SK-N-SH treated with all-trans-retinoic acid at 6 μM for 48 hours (cell line): Measurements from ENCODE around the gene LYPD8.

Experiments
- ATAC-seq: fragments of 200-7000 bp; cut with Tn5 transposase; 3 replicates; pipeline ENCODE4 v1.9.1; 2020; ENCODE audit warnings: mild to moderate bottlenecking, moderate library complexity
- ARNTL ChIP-seq: fragments of 450-650 bp; formaldehyde crosslinking; IDR thresholded peaks from 2 replicates; pipeline ENCODE4 v1.5.0; 2020; ENCODE audit warnings: low read depth, mild to moderate bottlenecking, moderate library complexity, borderline replicate concordance
- BACH2 ChIP-seq: fragments of 250-450 bp; sonication (Bioruptor Pico); IDR thresholded peaks from 2 replicates; pipeline ENCODE4 v1.9.0; 2021; ENCODE audit warnings: mild to moderate bottlenecking, borderline replicate concordance
- CSDC2 ChIP-seq: fragments of 250-450 bp; sonication (Bioruptor Pico); IDR thresholded peaks from 2 replicates; pipeline ENCODE4 v1.5.0; 2020; ENCODE audit warnings: mild to moderate bottlenecking, moderate library complexity
- ESRRG ChIP-seq: fragments of 250-450 bp; sonication (Bioruptor Pico); IDR thresholded peaks from 2 replicates; pipeline ENCODE4 v1.6.1; 2021; ENCODE audit warnings: mild to moderate bottlenecking
- GLIS3 ChIP-seq: fragments of 250-450 bp; sonication (Bioruptor Pico); IDR thresholded peaks from 2 replicates; pipeline ENCODE4 v1.5.0; 2020; ENCODE audit warnings: mild to moderate bottlenecking, moderate library complexity
- ISL1 ChIP-seq: fragments of 250-450 bp; sonication (Bioruptor Pico); IDR thresholded peaks from 2 replicates; pipeline ENCODE4 v2.1.2; 2022; ENCODE audit warnings: mild to moderate bottlenecking, moderate library complexity
- OSR1 ChIP-seq: fragments of 250-450 bp; sonication (Bioruptor Pico); IDR thresholded peaks from 2 replicates; pipeline ENCODE4 v1.8.0; 2022; ENCODE audit warnings: moderate library complexity, mild to moderate bottlenecking, inconsistent platforms
- PATZ1 ChIP-seq: fragments of 250-450 bp; sonication (Bioruptor Pico); IDR thresholded peaks from 2 replicates; pipeline ENCODE4 v1.8.0; 2020; ENCODE audit warnings: mild to moderate bottlenecking, moderate library complexity, borderline replicate concordance
- POU6F1 ChIP-seq: fragments of 250-450 bp; sonication (Bioruptor Pico); IDR thresholded peaks from 2 replicates; pipeline ENCODE4 v1.8.0; 2021; ENCODE audit warnings: low read depth, mild to moderate bottlenecking, moderate library complexity, borderline replicate concordance
- PPARA ChIP-seq: fragments of 250-450 bp; sonication (Bioruptor Pico); IDR thresholded peaks from 2 replicates; pipeline ENCODE4 v1.5.0; 2020; ENCODE audit warnings: mild to moderate bottlenecking, borderline replicate concordance
- SNAI2 ChIP-seq: fragments of 250-450 bp; sonication (Bioruptor Pico); IDR thresholded peaks from 2 replicates; pipeline ENCODE4 v1.5.0; 2020; ENCODE audit warnings: mild to moderate bottlenecking, moderate library complexity
- TCF4 ChIP-seq: fragments of 250-450 bp; sonication (Bioruptor Pico); IDR thresholded peaks from 2 replicates; pipeline ENCODE4 v1.8.0; 2021; ENCODE audit warnings: mild to moderate bottlenecking, moderate library complexity, borderline replicate concordance
- TOX ChIP-seq: fragments of 250-450 bp; sonication (Bioruptor Pico); IDR thresholded peaks from 2 replicates; pipeline ENCODE4 v1.8.0; 2021; ENCODE audit warnings: mild to moderate bottlenecking, moderate library complexity, borderline replicate concordance
- ZC3H10 ChIP-seq: fragments of 250-450 bp; sonication (Bioruptor Pico); IDR thresholded peaks from 2 replicates; pipeline ENCODE4 v1.5.1; 2021; ENCODE audit warnings: mild to moderate bottlenecking, moderate library complexity
- ZFP3 ChIP-seq: fragments of 250-450 bp; sonication (Bioruptor Pico); IDR thresholded peaks from 2 replicates; pipeline ENCODE4 v1.5.0; 2020; ENCODE audit warnings: mild to moderate bottlenecking, moderate library complexity
- ZFP30 ChIP-seq: fragments of 450-650 bp; formaldehyde crosslinking; IDR thresholded peaks from 2 replicates; pipeline ENCODE4 v1.5.0; 2022; ENCODE audit warnings: mild to moderate bottlenecking, moderate library complexity
- ZNF565 ChIP-seq: fragments of 450-650 bp; formaldehyde crosslinking; conservative IDR thresholded peaks from 2 replicates; pipeline ENCODE4 v1.5.0; 2020; ENCODE audit warnings: low read depth, mild to moderate bottlenecking, moderate library complexity
- ZNF70 ChIP-seq: fragments of 450-650 bp; formaldehyde crosslinking; IDR thresholded peaks from 2 replicates; pipeline ENCODE4 v1.5.0; 2020; ENCODE audit warnings: mild to moderate bottlenecking, moderate library complexity
- ZNF8 ChIP-seq: fragments of 450-650 bp; formaldehyde crosslinking; IDR thresholded peaks from 2 replicates; pipeline ENCODE4 v1.5.0; 2020; ENCODE audit warnings: mild to moderate bottlenecking, moderate library complexity
- TF ChIP-seq, protein P1 (sequence below): fragments of 250-450 bp; sonication (Bioruptor Pico); IDR thresholded peaks from 2 replicates; pipeline ENCODE4 v1.5.1; 2020; ENCODE audit warnings: low read depth, mild to moderate bottlenecking, moderate library complexity
- TF ChIP-seq, protein P2 (sequence below): fragments of 250-450 bp; sonication (Bioruptor Pico); IDR thresholded peaks from 2 replicates; pipeline ENCODE4 v1.5.1; 2021; ENCODE audit warnings: mild to moderate bottlenecking, moderate library complexity

Gene LYPD8

DNA sequence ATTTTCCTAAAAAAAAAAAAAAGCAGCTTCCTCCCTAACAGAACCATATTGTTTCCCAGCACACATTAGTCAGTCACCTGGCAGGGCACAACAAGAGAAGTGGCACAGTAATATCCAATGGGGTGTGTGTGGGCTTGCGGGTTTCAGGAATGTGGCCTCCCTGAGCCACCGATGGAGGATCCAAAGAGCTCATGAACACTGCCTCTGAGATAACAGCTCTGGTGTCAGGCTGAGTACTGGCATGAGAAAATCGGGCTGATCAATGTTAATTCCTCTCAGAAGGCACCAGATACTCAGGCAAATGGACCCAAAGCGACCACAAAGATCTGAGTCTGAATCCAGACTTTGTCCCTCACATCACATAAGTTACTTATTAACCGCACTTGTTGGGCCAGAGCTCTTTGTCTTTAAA lies 2.2 kb upstream of the LYPD8 start (continued):
- TF ChIP-seq CSDC2 (CRISPR knock-in tag) (no peak), ZC3H10 (CRISPR knock-in tag) (no peak), TOX (CRISPR knock-in tag) (no peak), PPARA (CRISPR knock-in tag) (no peak), ZNF8 (no peak), ZNF70 (CRISPR knock-in tag) (no peak), PATZ1 (CRISPR knock-in tag) (no peak), OSR1 (CRISPR knock-in tag) (no peak)
- TF ChIP-seq, all 23 proteins: peak for 0

- no peak for ATAC-seq
- no peak for TF ChIP-seq ISL1 (CRISPR knock-in tag)
- no peak for TF ChIP-seq ARNTL (CRISPR knock-in tag)
- TF ChIP-seq, protein P1, sequence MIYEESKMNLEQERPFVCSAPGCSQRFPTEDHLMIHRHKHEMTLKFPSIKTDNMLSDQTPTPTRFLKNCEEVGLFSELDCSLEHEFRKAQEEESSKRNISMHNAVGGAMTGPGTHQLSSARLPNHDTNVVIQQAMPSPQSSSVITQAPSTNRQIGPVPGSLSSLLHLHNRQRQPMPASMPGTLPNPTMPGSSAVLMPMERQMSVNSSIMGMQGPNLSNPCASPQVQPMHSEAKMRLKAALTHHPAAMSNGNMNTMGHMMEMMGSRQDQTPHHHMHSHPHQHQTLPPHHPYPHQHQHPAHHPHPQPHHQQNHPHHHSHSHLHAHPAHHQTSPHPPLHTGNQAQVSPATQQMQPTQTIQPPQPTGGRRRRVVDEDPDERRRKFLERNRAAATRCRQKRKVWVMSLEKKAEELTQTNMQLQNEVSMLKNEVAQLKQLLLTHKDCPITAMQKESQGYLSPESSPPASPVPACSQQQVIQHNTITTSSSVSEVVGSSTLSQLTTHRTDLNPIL (CRISPR knock-in tag) = no peak
- TF ChIP-seq TOX (CRISPR knock-in tag) = no peak
These were observed 1.1 kb upstream of the LYPD8 start for GRCh38 chr1:248756636-248757035.

DNA sequence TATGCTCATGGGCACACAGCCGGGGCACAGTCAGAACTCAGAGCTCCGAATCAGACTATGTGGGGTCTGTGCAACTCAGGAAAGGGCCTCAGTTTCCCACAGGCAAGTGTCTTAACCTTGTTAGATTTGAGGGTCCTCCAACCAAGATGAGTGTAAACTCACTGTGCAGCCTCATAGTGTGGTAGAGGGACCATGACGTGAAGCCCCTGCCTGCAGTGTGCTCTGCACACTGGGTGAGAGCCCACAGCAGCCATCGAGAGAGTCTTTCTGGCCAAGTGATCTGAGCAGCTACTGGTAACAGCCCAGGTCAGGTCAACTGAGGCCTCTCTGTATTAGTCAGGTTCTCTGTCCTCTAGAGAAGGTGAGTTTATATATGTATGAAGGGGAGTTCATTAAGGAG lies 592 bp upstream of the LYPD8 start:
- TF ChIP-seq ESRRG (CRISPR knock-in tag) = no peak
- TF ChIP-seq ZNF565 = no peak
- TF ChIP-seq, all 23 proteins: peak for 0
- no peak for ATAC-seq

GRCh38 chr1:248753708-248754280 lies 1.8 kb downstream of the LYPD8 start:
- no peak for ATAC-seq
- TF ChIP-seq, protein P2, sequence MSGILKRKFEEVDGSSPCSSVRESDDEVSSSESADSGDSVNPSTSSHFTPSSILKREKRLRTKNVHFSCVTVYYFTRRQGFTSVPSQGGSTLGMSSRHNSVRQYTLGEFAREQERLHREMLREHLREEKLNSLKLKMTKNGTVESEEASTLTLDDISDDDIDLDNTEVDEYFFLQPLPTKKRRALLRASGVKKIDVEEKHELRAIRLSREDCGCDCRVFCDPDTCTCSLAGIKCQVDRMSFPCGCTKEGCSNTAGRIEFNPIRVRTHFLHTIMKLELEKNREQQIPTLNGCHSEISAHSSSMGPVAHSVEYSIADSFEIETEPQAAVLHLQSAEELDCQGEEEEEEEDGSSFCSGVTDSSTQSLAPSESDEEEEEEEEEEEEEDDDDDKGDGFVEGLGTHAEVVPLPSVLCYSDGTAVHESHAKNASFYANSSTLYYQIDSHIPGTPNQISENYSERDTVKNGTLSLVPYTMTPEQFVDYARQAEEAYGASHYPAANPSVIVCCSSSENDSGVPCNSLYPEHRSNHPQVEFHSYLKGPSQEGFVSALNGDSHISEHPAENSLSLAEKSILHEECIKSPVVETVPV (CRISPR knock-in tag) = no peak
- TF ChIP-seq BACH2 (CRISPR knock-in tag) (no peak), ZNF8 (no peak), ZFP3 (CRISPR knock-in tag) (no peak), ESRRG (CRISPR knock-in tag) (no peak), PPARA (CRISPR knock-in tag) (no peak), ZFP30 (CRISPR knock-in tag) (no peak), OSR1 (CRISPR knock-in tag) (no peak), TCF4 (no peak), SNAI2 (CRISPR knock-in tag) (no peak), POU6F1 (CRISPR knock-in tag) (no peak)

- TF ChIP-seq ZC3H10 (CRISPR knock-in tag) = no peak
- no peak for TF ChIP-seq PPARA (CRISPR knock-in tag)
- no peak for TF ChIP-seq CSDC2 (CRISPR knock-in tag)
- TF ChIP-seq, protein P1 (CRISPR knock-in tag) = no peak
- TF ChIP-seq TCF4 = no peak
- no peak for TF ChIP-seq GLIS3 (CRISPR knock-in tag)
- no peak for TF ChIP-seq POU6F1 (CRISPR knock-in tag)
- no peak for TF ChIP-seq TOX (CRISPR knock-in tag)
- ATAC-seq = no peak
These were observed 2.4 kb downstream of the LYPD8 start for GRCh38 chr1:248753029-248753594.
